ENCODE results near the gene NCKAP5.
"Not testable (repeated sequence)": the region's sequence is repeated elsewhere in the genome, so short reads cannot be mapped to it uniquely, and the experiment has no call there.

The NCKAP5 gene

GRCh38 chr2:132811148-132811915, 756.9 kb downstream of the NCKAP5 start:
- Histone ChIP-seq H3K9ac (ENCODE audit: low read length) (no peak overlapping the region), H3K4ac (ENCODE audit: low read depth in 1 of 2, low read length in 2 of 2) (no peak overlapping the region)

GRCh38 chr2:132809962-132810361, 758.3 kb downstream of the NCKAP5 start:
- not testable (repeated sequence) for H2BK120ac ChIP-seq (ENCODE audit: low read depth, low read length); H3K79me1 ChIP-seq (replicated peaks; ENCODE audit: low read length, poor library complexity, severe bottlenecking); H3K18ac ChIP-seq (ENCODE audit: low read depth in 1 of 2, low read length in 2 of 2); H3K23ac ChIP-seq (ENCODE audit: low read length in 2 of 2); H3K4me3 ChIP-seq (ENCODE audit: insufficient read depth in 1 of 2, low read depth in 1 of 2, low read length in 2 of 2); H2AFZ ChIP-seq (ENCODE audit: low read depth, low read length); H3K27me3 ChIP-seq (ENCODE audit: control insufficient read depth in 1 of 2, insufficient read depth in 1 of 2, low read length in 2 of 2); H3K4ac ChIP-seq (ENCODE audit: low read depth in 1 of 2, low read length in 2 of 2); H2AK5ac ChIP-seq (ENCODE audit: low read length, severe bottlenecking); H2BK12ac ChIP-seq (ENCODE audit: low read length in 2 of 2); H3K36me3 ChIP-seq (ENCODE audit: control insufficient read depth in 1 of 2, insufficient read depth in 2 of 2, low read depth in 1 of 2, low read length in 2 of 2); DNase-seq; H3K9me3 ChIP-seq (ENCODE audit: control insufficient read depth, low read length); H4K8ac ChIP-seq (ENCODE audit: low read length); H3K27ac ChIP-seq (ENCODE audit: low read length, poor library complexity, severe bottlenecking); H3K4me2 ChIP-seq (ENCODE audit: low read length, poor library complexity, severe bottlenecking); H3K4me1 ChIP-seq (ENCODE audit: control insufficient read depth, insufficient read depth, low read depth, low read length); H3K14ac ChIP-seq (ENCODE audit: low read length in 2 of 2); H2BK15ac ChIP-seq (ENCODE audit: low read depth, poor library complexity, severe bottlenecking); H3K9ac ChIP-seq (ENCODE audit: low read length); H4K91ac ChIP-seq (ENCODE audit: low read length); H2BK5ac ChIP-seq (ENCODE audit: low read depth, low read length, poor library complexity, severe bottlenecking)
- WGBS = no CpG with 5 or more reads among the region's 1 CpG

More at GRCh38 chr2:132811148-132811915, 756.9 kb downstream of the NCKAP5 start:
- H3K27me3 ChIP-seq (ENCODE audit: control insufficient read depth in 1 of 2, insufficient read depth in 1 of 2, low read length in 2 of 2) = no peaks in the 10 kb centered on the region
- no peak overlapping the region for H3K4me2 ChIP-seq (ENCODE audit: low read length, poor library complexity, severe bottlenecking)
- no peaks in the 10 kb centered on the region for H3K36me3 ChIP-seq (ENCODE audit: control insufficient read depth in 1 of 2, insufficient read depth in 2 of 2, low read depth in 1 of 2, low read length in 2 of 2)
- H3K27ac ChIP-seq (ENCODE audit: low read length, poor library complexity, severe bottlenecking) = no peak overlapping the region
- H2BK120ac ChIP-seq (ENCODE audit: low read depth, low read length) = peak overlapping the region; percentile 34
- H3K4me1 ChIP-seq (ENCODE audit: control insufficient read depth, insufficient read depth, low read depth, low read length) = peaks cover 4% of the 10 kb centered on the region
- H2BK15ac ChIP-seq (ENCODE audit: low read depth, poor library complexity, severe bottlenecking) = no peak overlapping the region
- H3K14ac ChIP-seq (ENCODE audit: low read length in 2 of 2) = no peak overlapping the region
- no peak overlapping the region for H2AFZ ChIP-seq (ENCODE audit: low read depth, low read length)
- H2BK12ac ChIP-seq (ENCODE audit: low read length in 2 of 2) = no peak overlapping the region
- H2AK5ac ChIP-seq (ENCODE audit: low read length, severe bottlenecking) = no peak overlapping the region
- H3K23ac ChIP-seq (ENCODE audit: low read length in 2 of 2) = no peak overlapping the region
- no peak overlapping the region for H4K8ac ChIP-seq (ENCODE audit: low read length)
- H3K9me3 ChIP-seq (ENCODE audit: control insufficient read depth, low read length) = peaks cover 8% of the 10 kb centered on the region
- no peak overlapping the region for H2BK5ac ChIP-seq (ENCODE audit: low read depth, low read length, poor library complexity, severe bottlenecking)
- H3K18ac ChIP-seq (ENCODE audit: low read depth in 1 of 2, low read length in 2 of 2) = no peak overlapping the region
- peaks cover 2% of the 10 kb centered on the region for H3K79me1 ChIP-seq (replicated peaks; ENCODE audit: low read length, poor library complexity, severe bottlenecking)
- 69% methylated on average over 9 of the region's 9 CpGs for WGBS
- no peak overlapping the region for H4K91ac ChIP-seq (ENCODE audit: low read length)
- no peak overlapping the region for H3K4me3 ChIP-seq (ENCODE audit: insufficient read depth in 1 of 2, low read depth in 1 of 2, low read length in 2 of 2)
- no peak for DNase-seq

GRCh38 chr2:132804051-132804450, 764.2 kb downstream of the NCKAP5 start:
- H4K91ac ChIP-seq (ENCODE audit: low read length) = no peak overlapping the region
- no peak overlapping the region for H3K27ac ChIP-seq (ENCODE audit: low read length, poor library complexity, severe bottlenecking)
- no peak overlapping the region for H3K4me3 ChIP-seq (ENCODE audit: insufficient read depth in 1 of 2, low read depth in 1 of 2, low read length in 2 of 2)
- H3K4me2 ChIP-seq (ENCODE audit: low read length, poor library complexity, severe bottlenecking) = no peak overlapping the region
- no peaks in the 10 kb centered on the region for H3K36me3 ChIP-seq (ENCODE audit: control insufficient read depth in 1 of 2, insufficient read depth in 2 of 2, low read depth in 1 of 2, low read length in 2 of 2)
- H2BK15ac ChIP-seq (ENCODE audit: low read depth, poor library complexity, severe bottlenecking) = no peak overlapping the region
- no peak overlapping the region for H2BK120ac ChIP-seq (ENCODE audit: low read depth, low read length)
- H3K4me1 ChIP-seq (ENCODE audit: control insufficient read depth, insufficient read depth, low read depth, low read length) = peaks cover 2% of the 10 kb centered on the region
- 21% methylated on average over 3 of the region's 4 CpGs for WGBS
- no peak overlapping the region for H2BK5ac ChIP-seq (ENCODE audit: low read depth, low read length, poor library complexity, severe bottlenecking)
- H3K27me3 ChIP-seq (ENCODE audit: control insufficient read depth in 1 of 2, insufficient read depth in 1 of 2, low read length in 2 of 2) = no peaks in the 10 kb centered on the region
- H3K9ac ChIP-seq (ENCODE audit: low read length) = peak overlapping the region; percentile 33
- H3K18ac ChIP-seq (ENCODE audit: low read depth in 1 of 2, low read length in 2 of 2) = no peak overlapping the region
- no peak overlapping the region for H3K4ac ChIP-seq (ENCODE audit: low read depth in 1 of 2, low read length in 2 of 2)
- DNase-seq = peak; percentile 44
- H3K79me1 ChIP-seq (replicated peaks; ENCODE audit: low read length, poor library complexity, severe bottlenecking) = no peaks in the 10 kb centered on the region
- H2AK5ac ChIP-seq (ENCODE audit: low read length, severe bottlenecking) = no peak overlapping the region
- H3K23ac ChIP-seq (ENCODE audit: low read length in 2 of 2) = no peak overlapping the region
- H3K9me3 ChIP-seq (ENCODE audit: control insufficient read depth, low read length) = peaks cover 6% of the 10 kb centered on the region
- H4K8ac ChIP-seq (ENCODE audit: low read length) = no peak overlapping the region
- H3K14ac ChIP-seq (ENCODE audit: low read length in 2 of 2) = no peak overlapping the region
- H2AFZ ChIP-seq (ENCODE audit: low read depth, low read length) = no peak overlapping the region
- no peak overlapping the region for H2BK12ac ChIP-seq (ENCODE audit: low read length in 2 of 2)

GRCh38 chr2:132798341-132798740, 769.9 kb downstream of the NCKAP5 start:
- Histone ChIP-seq H2BK120ac (ENCODE audit: low read depth, low read length) (no peak overlapping the region), H2BK5ac (ENCODE audit: low read depth, low read length, poor library complexity, severe bottlenecking) (no peak overlapping the region), H3K4ac (ENCODE audit: low read depth in 1 of 2, low read length in 2 of 2) (no peak overlapping the region), H3K4me3 (ENCODE audit: insufficient read depth in 1 of 2, low read depth in 1 of 2, low read length in 2 of 2) (no peak overlapping the region), H2BK15ac (ENCODE audit: low read depth, poor library complexity, severe bottlenecking) (no peak overlapping the region), H4K8ac (ENCODE audit: low read length) (no peak overlapping the region), H3K27me3 (ENCODE audit: control insufficient read depth in 1 of 2, insufficient read depth in 1 of 2, low read length in 2 of 2) (no peaks in the 10 kb centered on the region), H3K79me1 (replicated peaks; ENCODE audit: low read length, poor library complexity, severe bottlenecking) (no peaks in the 10 kb centered on the region), H3K4me2 (ENCODE audit: low read length, poor library complexity, severe bottlenecking) (no peak overlapping the region), H3K4me1 (ENCODE audit: control insufficient read depth, insufficient read depth, low read depth, low read length) (no peaks in the 10 kb centered on the region), H3K14ac (ENCODE audit: low read length in 2 of 2) (no peak overlapping the region), H2AFZ (ENCODE audit: low read depth, low read length) (no peak overlapping the region), H2AK5ac (ENCODE audit: low read length, severe bottlenecking) (no peak overlapping the region), H3K18ac (ENCODE audit: low read depth in 1 of 2, low read length in 2 of 2) (no peak overlapping the region), H3K36me3 (ENCODE audit: control insufficient read depth in 1 of 2, insufficient read depth in 2 of 2, low read depth in 1 of 2, low read length in 2 of 2) (no peaks in the 10 kb centered on the region), H2BK12ac (ENCODE audit: low read length in 2 of 2) (no peak overlapping the region), H3K9me3 (ENCODE audit: control insufficient read depth, low read length) (no peaks in the 10 kb centered on the region), H3K9ac (ENCODE audit: low read length) (no peak overlapping the region), H3K23ac (ENCODE audit: low read length in 2 of 2) (no peak overlapping the region), H4K91ac (ENCODE audit: low read length) (no peak overlapping the region), H3K27ac (ENCODE audit: low read length, poor library complexity, severe bottlenecking) (no peak overlapping the region)
- no peak for DNase-seq
